ENCODE data around the gene FIZ1.

- TF ChIP-seq EP300 (IDR thresholded peaks at IDR 0.05) (no peak), POLR2AphosphoS5 (IDR thresholded peaks at IDR 0.05) (no peak)
- TF ChIP-seq, protein P1, sequence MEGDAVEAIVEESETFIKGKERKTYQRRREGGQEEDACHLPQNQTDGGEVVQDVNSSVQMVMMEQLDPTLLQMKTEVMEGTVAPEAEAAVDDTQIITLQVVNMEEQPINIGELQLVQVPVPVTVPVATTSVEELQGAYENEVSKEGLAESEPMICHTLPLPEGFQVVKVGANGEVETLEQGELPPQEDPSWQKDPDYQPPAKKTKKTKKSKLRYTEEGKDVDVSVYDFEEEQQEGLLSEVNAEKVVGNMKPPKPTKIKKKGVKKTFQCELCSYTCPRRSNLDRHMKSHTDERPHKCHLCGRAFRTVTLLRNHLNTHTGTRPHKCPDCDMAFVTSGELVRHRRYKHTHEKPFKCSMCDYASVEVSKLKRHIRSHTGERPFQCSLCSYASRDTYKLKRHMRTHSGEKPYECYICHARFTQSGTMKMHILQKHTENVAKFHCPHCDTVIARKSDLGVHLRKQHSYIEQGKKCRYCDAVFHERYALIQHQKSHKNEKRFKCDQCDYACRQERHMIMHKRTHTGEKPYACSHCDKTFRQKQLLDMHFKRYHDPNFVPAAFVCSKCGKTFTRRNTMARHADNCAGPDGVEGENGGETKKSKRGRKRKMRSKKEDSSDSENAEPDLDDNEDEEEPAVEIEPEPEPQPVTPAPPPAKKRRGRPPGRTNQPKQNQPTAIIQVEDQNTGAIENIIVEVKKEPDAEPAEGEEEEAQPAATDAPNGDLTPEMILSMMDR (IDR thresholded peaks at IDR 0.05), result no peak
Measured at GRCh38 chr19:55590617-55591016, 8.7 kb downstream of the FIZ1 start.

Measured in sigmoid colon (tissue), 4 donors.